Gastroesophageal sphincter (tissue), 4 donors: ENCODE data around the gene INSM1. TPM values are rescaled to one million over a fixed set of nuclear protein-coding genes. Genes with fewer than 3 reads are reported as not detected.

ENCODE experiments used
- ATAC-seq: fragments of 150-250 bp; one replicate; pipeline ENCODE4 v1.9.1; 2016; ENCODE audit warnings: mild to moderate bottlenecking, moderate library complexity
- H3K27ac ChIP-seq, 4 donors: fragments of 200-600 bp; sonication (generic) in 3 of 4; 1 replicate in 3 of 4; 2 replicates in 1 of 4; pipeline ENCODE4 v1.5.1; 2016 to 2019
- H3K27me3 ChIP-seq: fragments of 200-600 bp; sonication (generic); one replicate; pipeline ENCODE4 v1.5.1; 2019
- H3K36me3 ChIP-seq, 2 donors: fragments of 200-600 bp; sonication (generic); one replicate each; pipeline ENCODE4 v1.5.1; 2019; ENCODE audit warnings: control low read depth in 1 of 2
- H3K4me1 ChIP-seq, 3 donors: fragments of 200-600 bp; sonication (generic); 1 replicate in 2 of 3; 2 replicates in 1 of 3; pipeline ENCODE4 v1.5.1; 2016 to 2019; ENCODE audit warnings: control low read depth in 2 of 3
- H3K4me3 ChIP-seq, 2 donors: fragments of 200-600 bp; sonication (generic); one replicate each; pipeline ENCODE4 v1.5.1; 2019; ENCODE audit warnings: mild to moderate bottlenecking in 1 of 2, moderate library complexity in 1 of 2
- H3K9me3 ChIP-seq, 3 donors: fragments of 200-600 bp; sonication (generic); one replicate each; pipeline ENCODE4 v1.5.1; 2017 to 2019; ENCODE audit warnings: control low read depth in 2 of 3
- CTCF ChIP-seq, 4 experiments: fragments of 200-600 bp in 2 of 4; fragments of 450-650 bp in 2 of 4; sonication (generic) in 1 of 4; IDR thresholded peaks; one replicate each; pipeline ENCODE4 v1.5.1; 2017 to 2019; ENCODE audit warnings: antibody characterized with exemption in 4 of 4, mild to moderate bottlenecking in 2 of 4, moderate library complexity in 2 of 4
- EP300 ChIP-seq: sonication (generic); formaldehyde crosslinking; IDR thresholded peaks from one replicate; pipeline ENCODE4 v1.6.1; 2017; ENCODE audit warnings: antibody characterized with exemption, mild to moderate bottlenecking
- POLR2A ChIP-seq, 2 donors: fragments of 450-650 bp; IDR thresholded peaks; one replicate each; pipeline ENCODE4 v1.6.1; 2017; ENCODE audit warnings: antibody characterized with exemption in 2 of 2, mild to moderate bottlenecking in 2 of 2, moderate library complexity in 1 of 2
- POLR2AphosphoS5 ChIP-seq: sonication (generic); formaldehyde crosslinking; IDR thresholded peaks from one replicate; pipeline ENCODE4 v1.6.1; 2017; ENCODE audit warnings: antibody characterized with exemption
- WGBS, 2 donors: methylation state at CpG; one replicate each; pipeline ENCODE4 v1.1.5; 2018; ENCODE audit warnings: low coverage in 1 of 2; 5-methylcytosine and 5-hydroxymethylcytosine counted together
- total RNA-seq, 4 donors: library from RNA; depleted of rRNA; stranded (reverse); fragments of >200 nt; gene quantifications; one replicate each; pipeline ENCODE4 v1.1.0, GENCODE V29; 2016

INSM1 gene
- total RNA-seq, 4 donors from 2014 or later: 0.15 TPM; not detected in 3

DNA sequence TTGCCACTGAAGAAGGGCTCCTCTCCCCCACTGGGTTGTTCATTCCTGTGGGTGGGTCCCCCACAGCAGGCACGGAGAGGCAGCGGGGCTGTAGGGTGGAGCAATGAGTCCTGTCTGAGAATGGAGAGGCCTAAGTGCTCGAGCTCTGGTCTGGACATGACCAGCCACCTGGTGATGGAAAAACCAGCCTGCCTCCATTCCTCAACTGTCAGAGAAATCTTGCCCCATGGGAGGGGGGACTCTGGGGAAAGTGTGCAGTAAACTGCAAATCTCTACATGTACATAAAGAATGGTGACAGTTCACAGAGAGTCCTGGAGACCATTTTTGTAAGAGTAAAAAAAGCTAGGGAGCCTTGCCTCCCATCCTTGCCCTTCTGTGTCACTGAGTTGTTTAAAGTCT lies 34.1 kb downstream of the INSM1 start:
- 100% methylated on average over 2 of the region's 3 CpGs; no CpG with 5 or more reads in 1 of the 2 donors for WGBS, 2 donors
- peaks cover 0 to 56% of the 10 kb centered on the region in 2 donors for H3K36me3 ChIP-seq
- TF ChIP-seq POLR2A (IDR thresholded peaks at IDR 0.05) (no peak), POLR2AphosphoS5 (no peak), EP300 (no peak), CTCF (IDR thresholded peaks at IDR 0.05) (no peak)
- no peak overlapping the region for H3K4me3 ChIP-seq
- ATAC-seq: no peak
- H3K27me3 ChIP-seq: no peaks in the 10 kb centered on the region
- H3K27ac ChIP-seq: no peak overlapping the region
- no peaks in the 10 kb centered on the region for H3K4me1 ChIP-seq
- H3K9me3 ChIP-seq: no peaks in the 10 kb centered on the region

GRCh38 chr20:20404633-20405032 lies 36.7 kb downstream of the INSM1 start:
- TF ChIP-seq POLR2AphosphoS5 (no peak), CTCF (IDR thresholded peaks at IDR 0.05) (no peak), EP300 (no peak), POLR2A (IDR thresholded peaks at IDR 0.05) (no peak)
- no peaks in the 10 kb centered on the region for H3K27me3 ChIP-seq
- H3K27ac ChIP-seq: no peak overlapping the region
- H3K4me3 ChIP-seq: no peak overlapping the region
- no peak for ATAC-seq
- peaks cover 0 to 48% of the 10 kb centered on the region in 2 donors for H3K36me3 ChIP-seq
- 80 to 86% methylated on average over 2 to 5 of the region's 5 CpGs for WGBS, 2 donors
- H3K9me3 ChIP-seq: no peaks in the 10 kb centered on the region
- no peaks in the 10 kb centered on the region for H3K4me1 ChIP-seq

GRCh38 chr20:20405623-20406022 lies 37.7 kb downstream of the INSM1 start:
- Histone ChIP-seq H3K9me3 (no peaks in the 10 kb centered on the region), H3K36me3 (peaks cover 0 to 43% of the 10 kb centered on the region in 2 donors), H3K4me1 (no peaks in the 10 kb centered on the region), H3K27me3 (no peaks in the 10 kb centered on the region), H3K27ac (no peak overlapping the region), H3K4me3 (no peak overlapping the region)
- 88 to 90% methylated on average over 9 to 10 of the region's 10 CpGs for WGBS, 2 donors
- no peak for ATAC-seq
- TF ChIP-seq POLR2AphosphoS5 (no peak), CTCF (IDR thresholded peaks at IDR 0.05) (no peak), EP300 (no peak), POLR2A (IDR thresholded peaks at IDR 0.05) (no peak)

- 69 to 91% methylated on average over 1 to 2 of the region's 2 CpGs for WGBS, 2 donors
- no peak for ATAC-seq
- TF ChIP-seq EP300: no peak
- TF ChIP-seq POLR2AphosphoS5: no peak
- no peak for TF ChIP-seq POLR2A (IDR thresholded peaks at IDR 0.05)
- no peak for TF ChIP-seq CTCF (IDR thresholded peaks at IDR 0.05)
- Histone ChIP-seq H3K27me3 (no peaks in the 10 kb centered on the region), H3K27ac (no peak overlapping the region), H3K4me3 (no peak overlapping the region), H3K36me3 (peaks cover 0 to 43% of the 10 kb centered on the region in 2 donors), H3K4me1 (no peaks in the 10 kb centered on the region), H3K9me3 (no peaks in the 10 kb centered on the region)
These were observed 38.4 kb downstream of the INSM1 start for GRCh38 chr20:20406306-20406705.

DNA sequence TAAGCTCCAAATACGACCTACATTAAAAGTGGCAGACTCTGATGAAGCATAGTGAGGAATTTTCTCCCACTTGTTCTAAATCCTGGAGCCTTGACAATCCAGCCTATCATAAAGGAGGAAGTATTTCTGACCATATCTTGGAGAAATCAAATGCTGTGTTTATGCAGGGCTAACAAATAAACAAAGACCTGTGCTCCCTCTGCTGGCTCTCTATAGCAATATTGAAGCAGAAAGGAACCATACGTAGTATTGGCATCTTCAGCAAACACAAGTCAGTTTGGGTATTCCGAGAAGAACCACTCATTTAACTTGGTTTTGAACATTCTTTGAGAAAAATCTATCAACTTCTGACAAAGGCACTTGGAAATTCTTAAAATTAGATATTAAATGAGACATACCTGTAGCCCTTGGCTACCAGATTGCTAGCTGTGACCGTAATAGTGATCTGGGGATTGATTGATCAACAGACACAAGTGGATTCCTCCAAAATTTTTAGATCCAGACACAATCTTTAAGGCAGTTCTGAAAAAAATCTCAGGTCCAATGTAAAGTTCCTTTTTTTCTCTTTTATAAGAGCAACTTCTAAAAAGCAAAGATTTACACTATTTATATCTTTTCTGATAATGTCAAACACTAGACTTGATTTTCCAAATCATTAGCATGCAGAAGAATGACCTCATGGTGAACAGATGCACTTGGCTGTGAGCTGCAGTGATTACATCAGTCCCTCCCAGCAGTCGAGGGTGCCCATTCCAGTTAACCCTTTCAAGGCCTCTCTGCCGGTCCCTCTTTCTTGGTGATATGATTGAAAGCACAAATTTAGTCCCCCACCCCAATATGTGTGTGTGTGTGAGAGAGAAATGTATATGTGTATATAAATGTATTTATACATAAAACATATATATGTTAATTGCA lies 40.2 kb downstream of the INSM1 start:
- WGBS, 2 donors: 60 to 64% methylated on average over 6 of the region's 6 CpGs
- Histone ChIP-seq H3K4me3 (no peak overlapping the region), H3K36me3 (peaks cover 0 to 37% of the 10 kb centered on the region in 2 donors), H3K27me3 (no peaks in the 10 kb centered on the region), H3K4me1 (no peaks in the 10 kb centered on the region), H3K9me3 (no peaks in the 10 kb centered on the region), H3K27ac (no peak overlapping the region)
- TF ChIP-seq CTCF (IDR thresholded peaks at IDR 0.05) (no peak), POLR2AphosphoS5 (no peak), EP300 (no peak), POLR2A (IDR thresholded peaks at IDR 0.05) (no peak)
- no peak for ATAC-seq
